Measurements from ENCODE around the gene ANXA2R. TPM values are rescaled to one million over a fixed set of nuclear protein-coding genes. Genes with fewer than 3 reads are reported as not detected.

Gene ANXA2R
- total and polyA plus RNA-seq, 9 of the 15 experiments (the other 6 are each of a cell fraction or from before 2014, with no cell fraction given), result 2.1 to 4.8 (median 3.4) TPM

GRCh38 chr5:43042626-43043399, 2.7 kb upstream of the ANXA2R start (continued):
- TF ChIP-seq SREBF1 (IDR thresholded peaks at IDR 0.05; ENCODE audit: borderline replicate concordance, low read depth, low read length) (no peak), POLR2AphosphoS2 (IDR thresholded peaks at IDR 0.05; ENCODE audit: low read length) (no peak), ZNF699 (CRISPR knock-in tag; IDR thresholded peaks at IDR 0.05; ENCODE audit: insufficient replicate concordance) (no peak), BRD9 (IDR thresholded peaks at IDR 0.05; ENCODE audit: low read depth, partially characterized antibody) (peak; percentile 17), TAF9B (IDR thresholded peaks at IDR 0.05; ENCODE audit: partially characterized antibody) (peak; percentile 68), ZBTB2 (IDR thresholded peaks at IDR 0.05) (peak; percentile 5; the same call in 1 of the 2 replicates), SLC30A9 (CRISPR knock-in tag; IDR thresholded peaks at IDR 0.05) (no peak), ZNF175 (CRISPR knock-in tag; IDR thresholded peaks at IDR 0.05; ENCODE audit: low read depth) (peak; percentile 82), TFE3 (CRISPR knock-in tag; IDR thresholded peaks at IDR 0.05) (no peak), HSF4 (CRISPR knock-in tag; IDR thresholded peaks at IDR 0.05; ENCODE audit: borderline replicate concordance) (no peak), DEAF1 (CRISPR knock-in tag; IDR thresholded peaks at IDR 0.05) (no peak), ZNF263 (CRISPR knock-in tag; IDR thresholded peaks at IDR 0.05; ENCODE audit: borderline replicate concordance) (peak; percentile 81), ZBTB26 (CRISPR knock-in tag; IDR thresholded peaks at IDR 0.05) (no peak), RBM15 (IDR thresholded peaks at IDR 0.05; ENCODE audit: insufficient read depth, low read length) (no peak), HNRNPH1 (optimal IDR thresholded peaks at IDR 0.05; ENCODE audit: low read depth, low read length) (no peak), PREB (CRISPR knock-in tag; IDR thresholded peaks at IDR 0.05) (no peak), PYGO2 (tag; IDR thresholded peaks at IDR 0.05) (no peak), BACH1 (tag; IDR thresholded peaks at IDR 0.05) (no peak), MBD2 (IDR thresholded peaks at IDR 0.05; ENCODE audit: borderline replicate concordance, low read depth) (peak; percentile 51; the same call in 1 of the 2 replicates), ZBTB7A (IDR thresholded peaks at IDR 0.05; ENCODE audit: borderline replicate concordance, control insufficient read depth, low read depth, low read length) (peak; percentile 67; the same call in 1 of the 2 replicates)

All from K562 (cell line).